Central memory CD4-positive, alpha-beta T cell (primary cell): ENCODE data around the gene COL6A1.

Experiments used
- DNase-seq: peaks from one replicate; pipeline ENCODE4 v3.0.0; 2022

COL6A1 gene

GRCh38 chr21:46006547-46007491, 25.2 kb downstream of the COL6A1 start:
- no peak for DNase-seq

GRCh38 chr21:46007492-46007868, 25.9 kb downstream of the COL6A1 start:
- DNase-seq: no peak

- no peak for DNase-seq
These were observed 27.5 kb downstream of the COL6A1 start for GRCh38 chr21:46008893-46009621.

GRCh38 chr21:46009951-46010705, 28.6 kb downstream of the COL6A1 start:
- no peak for DNase-seq

GRCh38 chr21:46011267-46011967, 29.8 kb downstream of the COL6A1 start:
- DNase-seq: no peak

GRCh38 chr21:46012154-46012553, 30.6 kb downstream of the COL6A1 start:
- no peak for DNase-seq

GRCh38 chr21:46014828-46015227, 33.3 kb downstream of the COL6A1 start:
- no peak for DNase-seq

- DNase-seq: no peak
These were observed 35.6 kb downstream of the COL6A1 start for GRCh38 chr21:46017148-46017547.

- DNase-seq: no peak
These were observed 36.1 kb downstream of the COL6A1 start for GRCh38 chr21:46017695-46018094.

GRCh38 chr21:46018615-46019014, 37.0 kb downstream of the COL6A1 start:
- DNase-seq: no peak

GRCh38 chr21:46020581-46020980, 39.0 kb downstream of the COL6A1 start:
- DNase-seq: no peak

GRCh38 chr21:46021398-46021797, 39.8 kb downstream of the COL6A1 start:
- no peak for DNase-seq

- no peak for DNase-seq
These were observed 40.5 kb downstream of the COL6A1 start for GRCh38 chr21:46021978-46022544.

- no peak for DNase-seq
These were observed 41.3 kb downstream of the COL6A1 start for GRCh38 chr21:46022551-46023525.

GRCh38 chr21:46023555-46023954, 42.0 kb downstream of the COL6A1 start:
- DNase-seq: no peak

GRCh38 chr21:46024141-46024540, 42.6 kb downstream of the COL6A1 start:
- no peak for DNase-seq

- no peak for DNase-seq
These were observed 43.7 kb downstream of the COL6A1 start for GRCh38 chr21:46025113-46025770.

- DNase-seq: no peak
These were observed 46.4 kb downstream of the COL6A1 start for GRCh38 chr21:46027851-46028493.

GRCh38 chr21:46028573-46029091, 47.1 kb downstream of the COL6A1 start:
- no peak for DNase-seq
